H1 (cell line): ENCODE measurements around the gene IFNGR1. TPM values are rescaled to one million over a fixed set of nuclear protein-coding genes. Genes with fewer than 3 reads are reported as not detected.

ENCODE experiments used
- CTCF ChIA-PET: fragments of 300-600 bp; sonication (Branson Sonifier 250); formaldehyde crosslinking; loops from one replicate; lab custom pipeline; 2021; ENCODE audit not compliant: partially characterized antibody; lab: Charles Lee
- POLR2A ChIA-PET: fragments of 300-600 bp; sonication (Branson Sonifier 250); formaldehyde crosslinking; loops from one replicate; lab custom pipeline; 2021; ENCODE audit warnings: inconsistent platforms; ENCODE audit not compliant: partially characterized antibody; lab: Charles Lee
- DNase-seq, 2 experiments: peaks; one replicate each; pipeline versions ENCODE4 v3.0.0 to v3.0.0-alpha.2; 2010 to 2022; ENCODE audit warnings: low spot score in 2 of 2, low read depth in 1 of 2, mixed read lengths in 1 of 2
- FAIRE-seq: peaks from 2 replicates; lab custom pipeline; 2011; peaks lifted over from hg19 to GRCh38; lab: Jason Lieb, UNC
- H2AFZ ChIP-seq: 2 replicates; pipeline ENCODE4 v1.8.1; 2012; ENCODE audit warnings: low read length, inconsistent platforms
- H2AK5ac ChIP-seq: 2 replicates; pipeline ENCODE4 v1.6.1; 2013; ENCODE audit warnings: low read depth, low read length
- H2BK120ac ChIP-seq: replicated peaks from 2 replicates; pipeline ENCODE3; 2013; ENCODE audit warnings: low read depth, low read length, inconsistent platforms
- H2BK12ac ChIP-seq: 2 replicates; pipeline ENCODE4 v1.6.1; 2013; ENCODE audit warnings: low read depth, low read length
- H2BK15ac ChIP-seq: 2 replicates; pipeline ENCODE4 v1.6.1; 2013; ENCODE audit warnings: low read length
- H2BK20ac ChIP-seq: 2 replicates; pipeline ENCODE4 v1.6.1; 2013; ENCODE audit warnings: low read length
- H2BK5ac ChIP-seq: 2 replicates; pipeline ENCODE4 v1.6.1; 2013; ENCODE audit warnings: low read depth, low read length
- H3K14ac ChIP-seq: 2 replicates; pipeline ENCODE4 v1.6.1; 2013; ENCODE audit warnings: inconsistent platforms; ENCODE audit not compliant: insufficient read length
- H3K18ac ChIP-seq: 2 replicates; pipeline ENCODE4 v1.6.1; 2013; ENCODE audit warnings: low read length; ENCODE audit errors: extremely low read depth
- H3K23ac ChIP-seq: 2 replicates; pipeline ENCODE4 v1.6.1; 2013; ENCODE audit warnings: inconsistent platforms; ENCODE audit not compliant: insufficient read length
- H3K23me2 ChIP-seq: 2 replicates; pipeline ENCODE4 v1.6.1; 2013; ENCODE audit warnings: low read depth, low read length
- H3K27ac ChIP-seq: 2 replicates; pipeline ENCODE4 v1.6.1; 2011; ENCODE audit warnings: low read depth, low read length, inconsistent platforms
- H3K27me3 ChIP-seq, 4 experiments: replicated peaks in 1 of 4; 1 replicate in 1 of 4; 2 replicates in 3 of 4; pipeline versions ENCODE4 v1.6.1 to v1.8.1; 2011 to 2013; ENCODE audit warnings: low read length in 3 of 4, mild to moderate bottlenecking in 3 of 4, inconsistent platforms in 2 of 4, mixed read lengths in 2 of 4, moderate library complexity in 1 of 4; ENCODE audit not compliant: control insufficient read depth in 3 of 4, insufficient read depth in 3 of 4; ENCODE audit errors: extremely low read depth in 1 of 4
- H3K36me3 ChIP-seq, 4 experiments: 2 replicates each; pipeline versions ENCODE4 v1.6.1 to v1.8.1; 2011 to 2013; ENCODE audit warnings: mild to moderate bottlenecking in 4 of 4, low read length in 3 of 4, moderate library complexity in 2 of 4, control low read depth in 1 of 4, inconsistent platforms in 1 of 4; ENCODE audit not compliant: insufficient read depth in 4 of 4, control insufficient read depth in 2 of 4
- H3K4ac ChIP-seq: replicated peaks from 2 replicates; pipeline ENCODE3; 2013; ENCODE audit warnings: low read length, low read depth, mixed read lengths, inconsistent platforms; ENCODE audit not compliant: insufficient read length
- H3K4me1 ChIP-seq, 4 experiments: replicated peaks in 1 of 4; 1 replicate in 1 of 4; 2 replicates in 3 of 4; pipeline versions ENCODE4 v1.6.1 to v1.8.1; 2011 to 2013; ENCODE audit warnings: low read length in 3 of 4, inconsistent platforms in 2 of 4, mixed read lengths in 1 of 4; ENCODE audit not compliant: insufficient read depth in 4 of 4, control insufficient read depth in 3 of 4
- H3K4me2 ChIP-seq, 2 experiments: 2 replicates each; pipeline versions ENCODE4 v1.6.1 to v1.8.1; 2011 to 2013; ENCODE audit warnings: low read depth in 2 of 2, low read length in 2 of 2, control low read depth in 1 of 2, inconsistent platforms in 1 of 2, mild to moderate bottlenecking in 1 of 2; ENCODE audit not compliant: insufficient read depth in 1 of 2
- H3K4me3 ChIP-seq, 4 experiments: fragments of 200-600, 300-600 bp in 1 of 4; sonication (generic), shearing (Covaris generic), sonication (Bioruptor Twin) in 1 of 4; 2 replicates each; pipeline versions ENCODE4 v1.5.1 to v1.8.1; 2011 to 2016; ENCODE audit warnings: low read length in 4 of 4, low read depth in 3 of 4, control low read depth in 2 of 4, inconsistent platforms in 2 of 4, mild to moderate bottlenecking in 2 of 4, mixed read lengths in 1 of 4, moderate library complexity in 1 of 4; ENCODE audit not compliant: insufficient read depth in 2 of 4; ENCODE audit errors: extremely low read depth in 1 of 4
- H3K56ac ChIP-seq: replicated peaks from 2 replicates; pipeline ENCODE3; 2013; ENCODE audit warnings: low read depth, mild to moderate bottlenecking, mixed read lengths, low read length, inconsistent platforms; ENCODE audit not compliant: insufficient read length
- H3K79me1 ChIP-seq: 2 replicates; pipeline ENCODE4 v1.6.1; 2013; ENCODE audit warnings: low read depth, low read length, control low read depth
- H3K79me2 ChIP-seq, 2 experiments: 2 replicates each; pipeline versions ENCODE4 v1.6.1 to v1.8.1; 2012 to 2013; ENCODE audit warnings: low read length in 2 of 2, mild to moderate bottlenecking in 2 of 2, inconsistent platforms in 1 of 2; ENCODE audit not compliant: insufficient read depth in 2 of 2, control insufficient read depth in 1 of 2
- H3K9ac ChIP-seq, 4 experiments: replicated peaks in 1 of 4; 1 replicate in 1 of 4; 2 replicates in 3 of 4; pipeline versions ENCODE4 v1.6.1 to v1.8.1; 2011 to 2013; ENCODE audit warnings: low read depth in 3 of 4, low read length in 3 of 4, control low read depth in 2 of 4, mild to moderate bottlenecking in 2 of 4, moderate library complexity in 2 of 4, inconsistent platforms in 1 of 4; ENCODE audit errors: extremely low read depth in 1 of 4
- H3K9me3 ChIP-seq, 2 experiments: 2 replicates each; pipeline versions ENCODE4 v1.6.1 to v1.8.1; 2012 to 2013; ENCODE audit warnings: mild to moderate bottlenecking in 2 of 2, moderate library complexity in 2 of 2, control low read depth in 1 of 2, inconsistent platforms in 1 of 2, low read depth in 1 of 2, low read length in 1 of 2, mixed read lengths in 1 of 2; ENCODE audit not compliant: insufficient read depth in 2 of 2
- H4K20me1 ChIP-seq, 2 experiments: replicated peaks in 1 of 2; 2 replicates each; pipeline versions ENCODE3 to v1.8.1; 2011 to 2013; ENCODE audit warnings: inconsistent platforms in 2 of 2, low read length in 2 of 2, mild to moderate bottlenecking in 1 of 2; ENCODE audit not compliant: insufficient read depth in 2 of 2, control insufficient read depth in 1 of 2
- H4K5ac ChIP-seq: 2 replicates; pipeline ENCODE4 v1.6.1; 2013; ENCODE audit warnings: low read length, low read depth, mixed read lengths, inconsistent platforms; ENCODE audit not compliant: insufficient read length
- H4K8ac ChIP-seq: 2 replicates; pipeline ENCODE4 v1.8.0; 2013; ENCODE audit warnings: mild to moderate bottlenecking, moderate library complexity, low read length, inconsistent platforms; ENCODE audit not compliant: insufficient read depth; ENCODE audit errors: extremely low read depth
- H4K91ac ChIP-seq: replicated peaks from 2 replicates; pipeline ENCODE3; 2013; ENCODE audit warnings: low read length, mixed read lengths, inconsistent platforms; ENCODE audit not compliant: insufficient read length
- USF2 ChIP-seq: IDR thresholded peaks from 2 replicates; pipeline ENCODE4 v1.6.1; 2011; ENCODE audit warnings: low read length, improper control_type of control experiment
- WGBS, 2 experiments: shearing (Covaris generic) in 1 of 2; methylation state at CpG; one replicate each; pipeline versions ENCODE4 v1.1.6 to v1.1.7; 2013 to 2015; ENCODE audit warnings: low lambda C conversion rate in 2 of 2, mixed read lengths in 2 of 2, inconsistent platforms in 1 of 2, low coverage in 1 of 2, missing lambda C conversion rate in 1 of 2; ENCODE audit not compliant: insufficient replicate concordance in 2 of 2, insufficient coverage in 1 of 2, insufficient read length in 1 of 2; ENCODE audit errors: extremely low coverage in 1 of 2, missing lambda C conversion rate in 1 of 2; 5-methylcytosine and 5-hydroxymethylcytosine counted together
- polyA plus RNA-seq, 7 experiments: library from polyadenylated mRNA; depleted of rRNA in 3 of 7; stranded (reverse) in 5 of 7; unstranded in 2 of 7; fragments of >200 nt in 5 of 7; fragments of 200-250 nt in 2 of 7; gene quantifications; 1 replicate in 5 of 7; 2 replicates in 1 of 7; 4 replicates in 1 of 7; pipeline versions ENCODE4 v1.2.1 to v1.2.3, GENCODE V29; 2011 to 2013; ENCODE audit warnings: missing spikeins in 2 of 7, mixed read lengths in 2 of 7
- total RNA-seq: library from RNA; stranded (reverse); fragmentation: NEBNext Ultra II Directional; extraction: Animal tissue kit (Norgen Biotek cat#: 25700); gene quantifications from 2 replicates; pipeline ENCODE4 v1.2.1, GENCODE V29; 2021

Gene IFNGR1
- total and polyA plus RNA-seq, 2 of the 8 experiments (the other 6 are each of a cell fraction or from before 2014, with no cell fraction given): 9.7 to 20.9 TPM

DNA sequence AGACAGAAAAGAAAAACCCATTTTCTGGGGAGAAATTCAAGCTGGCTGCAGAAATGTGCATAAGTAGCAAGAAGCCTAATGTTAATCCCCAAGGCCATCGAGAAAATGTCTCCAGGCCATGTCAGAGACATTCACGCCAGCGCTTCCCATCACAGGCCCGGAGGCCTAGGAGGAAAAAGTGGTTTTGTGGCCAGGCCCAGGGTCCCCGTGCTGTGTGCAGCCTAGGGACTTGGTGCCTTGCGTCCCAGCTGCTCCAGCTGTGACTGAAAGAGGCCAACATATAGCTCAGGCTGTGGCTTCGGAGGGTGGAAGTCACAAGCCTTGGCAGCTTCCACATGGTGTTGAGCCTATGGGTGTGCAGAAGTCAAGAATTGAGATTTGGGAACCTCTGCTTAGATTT, 10.9 kb downstream of the IFNGR1 start:
- Histone ChIP-seq H3K79me2 (peaks cover 0 to 48% of the 10 kb centered on the region in 2 experiments; a peak in 2 of 4 replicates), H3K18ac (no peak overlapping the region), H3K4me3 (no peak overlapping the region), H3K4me1 (no peaks in the 10 kb centered on the region), H3K4ac (no peak overlapping the region), H2BK12ac (no peak overlapping the region), H4K91ac (no peak overlapping the region), H3K23ac (no peak overlapping the region), H3K9me3 (peaks cover 14 to 19% of the 10 kb centered on the region in 2 experiments; a peak in 3 of 4 replicates), H3K79me1 (peaks cover 2% of the 10 kb centered on the region; the same call in 1 of the 2 replicates), H3K56ac (no peak overlapping the region), H3K9ac (no peak overlapping the region), H4K20me1 (no peaks in the 10 kb centered on the region), H3K14ac (no peak overlapping the region), H3K23me2 (no peaks in the 10 kb centered on the region), H2BK20ac (no peak overlapping the region), H2BK120ac (no peak overlapping the region), H2AK5ac (no peak overlapping the region), H2BK15ac (no peak overlapping the region), H4K8ac (no peak overlapping the region)
- CTCF ChIA-PET: no interaction called here
- FAIRE-seq (no peak), DNase-seq (no peak)
- no peak for TF ChIP-seq USF2
- TF ChIP-seq, all 59 proteins: peak for 0
- POLR2A ChIA-PET: no interaction called here
- Histone ChIP-seq H2AFZ (no peak overlapping the region), H3K4me2 (no peak overlapping the region), H3K27me3 (no peaks in the 10 kb centered on the region), H3K36me3 (peaks cover 6 to 47% (median 21%) of the 10 kb centered on the region in 4 experiments; a peak in 7 of 8 replicates), H3K27ac (no peak overlapping the region), H2BK5ac (no peak overlapping the region), H4K5ac (no peak overlapping the region)
- WGBS, 2 experiments: 80% methylated on average over 6 of the region's 7 CpGs; no CpG with 5 or more reads in 1 of the 2 experiments
